Fibroblast of skin of left biceps (primary cell): Measurements from ENCODE around the gene ITPRID2.
"Not testable (repeated sequence)": the region's sequence is repeated elsewhere in the genome, so short reads cannot be mapped to it uniquely, and the experiment has no call there.

Experiments
- DNase-seq, 2 experiments: peaks; one replicate each; pipeline ENCODE4 v3.0.0-alpha.2; 2013; ENCODE audit warnings: low read depth in 2 of 2

The ITPRID2 gene

DNA sequence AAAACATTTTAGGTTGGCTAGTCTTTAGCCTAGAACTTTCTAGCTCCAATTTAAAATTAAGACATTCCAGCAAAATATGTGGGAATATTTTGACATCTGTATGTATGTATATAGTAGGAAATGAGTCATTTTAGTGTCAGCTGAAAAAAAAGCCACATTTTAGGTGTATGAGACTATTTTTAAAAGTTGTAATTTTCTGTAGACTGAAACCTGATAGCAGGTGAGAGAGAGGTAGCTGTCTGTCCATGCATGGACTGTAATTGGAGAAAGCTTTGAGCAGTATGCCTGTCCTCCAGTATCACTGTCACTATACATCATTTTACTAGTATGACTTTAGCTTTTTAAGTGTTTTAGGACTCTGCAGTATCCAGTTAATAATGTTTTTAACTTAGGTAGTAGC is 68.0 kb downstream of the ITPRID2 start:
- no peak for DNase-seq

- not testable (repeated sequence) for DNase-seq
Observed at GRCh38 chr2:181961167-181961566, 69.6 kb downstream of the ITPRID2 start.

DNA sequence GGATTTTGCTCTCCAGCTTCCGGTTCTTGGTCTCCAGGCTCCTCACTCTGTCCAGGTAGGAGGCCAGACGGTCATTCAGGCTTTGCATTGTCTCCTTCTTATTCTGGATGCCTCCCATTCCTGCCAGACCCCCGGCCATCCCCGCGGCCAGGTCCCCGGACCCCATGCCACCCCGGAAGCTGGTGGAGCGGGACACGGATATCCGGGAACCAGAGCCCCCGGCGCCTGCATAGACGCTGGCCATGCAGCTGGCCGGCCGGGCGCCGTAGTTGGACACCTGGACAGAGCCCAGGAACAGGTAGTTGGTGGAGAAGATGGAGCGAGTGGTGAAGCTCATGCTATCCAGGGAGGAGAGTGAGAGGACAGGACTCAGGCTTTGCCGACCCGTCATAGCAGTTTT is 70.6 kb downstream of the ITPRID2 start:
- no peak for DNase-seq

GRCh38 chr2:181970160-181970794 is 78.7 kb downstream of the ITPRID2 start:
- DNase-seq = no peak

DNA sequence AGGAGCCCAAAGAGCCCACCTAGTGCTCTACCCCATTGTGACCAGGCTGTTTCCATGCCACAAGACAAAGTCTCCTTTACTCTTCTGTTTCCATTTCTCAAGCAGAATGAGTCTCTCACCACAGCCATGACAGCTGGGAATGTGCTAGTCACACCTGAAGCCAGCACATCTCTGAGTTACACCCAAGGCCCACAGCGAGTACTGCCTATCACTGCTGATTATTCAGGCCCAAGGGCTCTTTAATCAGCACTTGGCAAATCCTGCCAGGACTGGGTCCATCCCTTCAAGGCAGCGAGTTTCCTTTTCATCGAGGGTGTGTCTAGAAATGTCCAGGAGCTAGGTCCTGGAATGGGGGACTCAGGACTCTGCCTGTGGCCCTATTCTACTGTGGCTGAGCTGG is 79.5 kb downstream of the ITPRID2 start:
- DNase-seq = no peak

GRCh38 chr2:181972431-181973170 is 81.1 kb downstream of the ITPRID2 start:
- no peak for DNase-seq

GRCh38 chr2:181973171-181973783 is 81.7 kb downstream of the ITPRID2 start:
- DNase-seq = no peak

DNA sequence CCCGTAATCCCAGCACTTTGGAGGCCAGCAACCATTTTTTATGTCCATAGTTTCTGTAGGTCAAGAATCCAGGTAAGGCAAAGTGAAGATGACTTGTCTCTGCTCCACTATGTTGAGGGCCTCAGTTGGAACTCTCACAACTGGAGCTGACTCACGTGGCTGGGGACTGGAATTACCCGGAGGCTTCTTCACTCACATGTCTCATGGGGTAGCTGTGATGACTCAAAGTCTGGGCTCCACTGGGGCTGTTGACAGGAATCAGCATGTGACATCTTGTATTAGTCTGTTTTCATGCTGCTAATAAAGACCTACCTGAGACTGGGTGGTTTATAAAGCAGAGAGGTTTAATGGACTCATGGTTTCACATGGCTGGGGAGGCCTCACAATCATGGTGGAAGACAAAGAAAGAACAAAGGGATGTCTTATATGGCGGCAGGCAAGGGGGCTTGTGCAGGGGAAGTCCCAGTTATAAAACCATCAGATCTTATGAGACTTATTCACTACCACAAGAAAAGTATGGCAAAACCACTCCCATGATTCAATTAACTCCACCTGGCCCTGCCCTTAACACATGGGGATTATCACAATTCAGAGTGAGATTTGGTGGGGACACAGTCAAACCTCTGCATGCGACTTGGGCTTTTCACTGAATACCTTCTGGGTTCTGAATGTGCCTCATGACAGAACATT is 86.3 kb downstream of the ITPRID2 start:
- no peak for DNase-seq

DNA sequence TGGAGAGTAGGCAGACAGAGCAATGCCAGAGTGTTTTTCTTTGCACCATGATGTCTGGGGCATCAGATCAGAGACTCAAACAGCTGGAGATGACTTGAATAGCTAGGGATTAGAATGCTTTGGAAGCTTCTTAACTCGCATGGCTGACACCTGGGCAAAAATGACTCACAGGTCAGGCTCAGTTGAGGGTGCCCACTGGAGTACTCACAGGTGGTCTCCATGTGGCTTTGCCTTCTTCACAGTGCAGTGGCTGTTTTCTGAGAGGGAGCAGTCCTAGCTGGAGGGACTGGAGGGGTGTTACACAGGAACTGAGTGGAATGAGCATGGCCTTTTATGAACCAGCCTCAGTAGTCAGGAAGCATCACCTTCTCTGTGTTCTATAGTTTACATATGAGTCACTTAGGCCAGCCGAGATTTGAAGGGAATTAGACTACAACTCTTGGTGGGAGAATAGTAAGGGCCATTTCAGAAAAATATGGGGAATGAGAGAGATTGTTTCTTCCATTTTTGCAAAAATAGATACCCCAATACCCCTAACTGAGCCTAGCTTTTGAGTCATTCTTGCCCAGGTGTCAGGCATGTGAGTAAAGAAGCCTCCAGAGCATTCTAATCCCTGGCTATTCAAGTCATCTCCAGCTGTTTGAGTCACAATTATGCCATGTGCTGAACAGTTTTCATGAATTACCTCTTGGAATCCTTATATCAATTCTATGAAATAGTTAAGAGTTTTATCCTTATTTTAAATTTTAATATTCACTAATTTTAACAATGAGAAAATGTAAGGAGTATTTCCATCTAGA is 87.0 kb downstream of the ITPRID2 start:
- no peak for DNase-seq
